Tibial nerve (tissue), 4 donors: ENCODE results near the gene ABCC8.

ENCODE experiments used
- EP300 ChIP-seq, 2 donors: sonication (generic); formaldehyde crosslinking; IDR thresholded peaks; one replicate each; pipeline ENCODE4 v1.6.1; 2017; ENCODE audit warnings: antibody characterized with exemption in 2 of 2, mild to moderate bottlenecking in 1 of 2
- POLR2A ChIP-seq, 2 donors: fragments of 450-650 bp; IDR thresholded peaks; one replicate each; pipeline ENCODE4 v1.6.1; 2017; ENCODE audit warnings: antibody characterized with exemption in 2 of 2, mild to moderate bottlenecking in 2 of 2, moderate library complexity in 2 of 2
- TF ChIP-seq, protein P1 (sequence below), 5 experiments: fragments of 200-600 bp in 3 of 5; fragments of 450-650 bp in 2 of 5; sonication (generic) in 3 of 5; IDR thresholded peaks; one replicate each; pipeline ENCODE4 v1.5.1; 2016 to 2019; ENCODE audit warnings: antibody characterized with exemption in 5 of 5, mild to moderate bottlenecking in 3 of 5, moderate library complexity in 2 of 5

DNA sequence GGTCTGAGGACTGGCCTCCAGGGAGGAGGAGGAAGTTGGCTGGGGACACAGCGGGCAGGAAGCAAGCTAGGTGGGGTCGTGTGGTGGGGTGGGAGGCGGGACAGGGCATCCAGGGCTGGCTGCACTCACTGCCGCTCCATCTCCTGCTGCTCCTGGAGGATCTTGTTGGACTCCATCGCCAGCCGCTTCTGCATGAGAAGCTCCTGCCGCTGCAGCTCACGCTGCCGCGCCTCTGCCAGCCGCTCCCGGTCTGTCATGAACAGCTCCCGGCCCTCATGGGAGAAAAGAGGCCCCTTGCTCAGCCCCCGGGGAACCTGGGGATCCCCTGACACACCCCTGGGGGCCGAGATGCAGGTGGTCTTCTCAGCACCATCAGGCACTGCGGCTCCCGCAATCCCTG, 46.0 kb upstream of the ABCC8 start:
- no peak for TF ChIP-seq EP300 (IDR thresholded peaks at IDR 0.05)
- TF ChIP-seq, protein P1, sequence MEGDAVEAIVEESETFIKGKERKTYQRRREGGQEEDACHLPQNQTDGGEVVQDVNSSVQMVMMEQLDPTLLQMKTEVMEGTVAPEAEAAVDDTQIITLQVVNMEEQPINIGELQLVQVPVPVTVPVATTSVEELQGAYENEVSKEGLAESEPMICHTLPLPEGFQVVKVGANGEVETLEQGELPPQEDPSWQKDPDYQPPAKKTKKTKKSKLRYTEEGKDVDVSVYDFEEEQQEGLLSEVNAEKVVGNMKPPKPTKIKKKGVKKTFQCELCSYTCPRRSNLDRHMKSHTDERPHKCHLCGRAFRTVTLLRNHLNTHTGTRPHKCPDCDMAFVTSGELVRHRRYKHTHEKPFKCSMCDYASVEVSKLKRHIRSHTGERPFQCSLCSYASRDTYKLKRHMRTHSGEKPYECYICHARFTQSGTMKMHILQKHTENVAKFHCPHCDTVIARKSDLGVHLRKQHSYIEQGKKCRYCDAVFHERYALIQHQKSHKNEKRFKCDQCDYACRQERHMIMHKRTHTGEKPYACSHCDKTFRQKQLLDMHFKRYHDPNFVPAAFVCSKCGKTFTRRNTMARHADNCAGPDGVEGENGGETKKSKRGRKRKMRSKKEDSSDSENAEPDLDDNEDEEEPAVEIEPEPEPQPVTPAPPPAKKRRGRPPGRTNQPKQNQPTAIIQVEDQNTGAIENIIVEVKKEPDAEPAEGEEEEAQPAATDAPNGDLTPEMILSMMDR (IDR thresholded peaks at IDR 0.05): no peak
- TF ChIP-seq POLR2A (IDR thresholded peaks at IDR 0.05): no peak
